HEK293 (cell line): Measurements from ENCODE around the gene AQP5.

Experiments used
- CTCF ChIP-seq: fragments of 450-650 bp; formaldehyde crosslinking; IDR thresholded peaks from 2 replicates; pipeline ENCODE4 v1.5.1; 2016; ENCODE audit warnings: missing biosample characterization, missing genetic modification characterization
- PBX3 ChIP-seq: sonication (generic); formaldehyde crosslinking; IDR thresholded peaks from 2 replicates; pipeline ENCODE4 v1.8.1; 2022; ENCODE audit warnings: mild to moderate bottlenecking, moderate library complexity, missing genetic modification reagents
- ZNF112 ChIP-seq: fragments of 450-650 bp; formaldehyde crosslinking; IDR thresholded peaks from 2 replicates; pipeline ENCODE4 v1.5.0; 2017; ENCODE audit warnings: missing biosample characterization, missing genetic modification characterization
- ZNF146 ChIP-seq: fragments of 450-650 bp; formaldehyde crosslinking; IDR thresholded peaks from 2 replicates; pipeline ENCODE4 v1.5.1; 2016; ENCODE audit warnings: missing biosample characterization, missing genetic modification characterization

- TF ChIP-seq ZNF112 (tag by site-specific recombination) = no peak
- TF ChIP-seq PBX3 (CRISPR knock-in tag) = no peak
- TF ChIP-seq CTCF (tag by site-specific recombination) = no peak
- no peak for TF ChIP-seq ZNF146 (tag by site-specific recombination)
These were observed 45.3 kb upstream of the AQP5 start for GRCh38 chr12:49916129-49916919.
